ENCODE data around the gene NSMF. TPM values are rescaled to one million over a fixed set of nuclear protein-coding genes. Genes with fewer than 3 reads are reported as not detected.
"Not testable (repeated sequence)": the region's sequence is repeated elsewhere in the genome, so short reads cannot be mapped to it uniquely, and the experiment has no call there.

The NSMF gene
- total RNA-seq, 1 donor from 2014 or later, result 51.5 TPM

DNA sequence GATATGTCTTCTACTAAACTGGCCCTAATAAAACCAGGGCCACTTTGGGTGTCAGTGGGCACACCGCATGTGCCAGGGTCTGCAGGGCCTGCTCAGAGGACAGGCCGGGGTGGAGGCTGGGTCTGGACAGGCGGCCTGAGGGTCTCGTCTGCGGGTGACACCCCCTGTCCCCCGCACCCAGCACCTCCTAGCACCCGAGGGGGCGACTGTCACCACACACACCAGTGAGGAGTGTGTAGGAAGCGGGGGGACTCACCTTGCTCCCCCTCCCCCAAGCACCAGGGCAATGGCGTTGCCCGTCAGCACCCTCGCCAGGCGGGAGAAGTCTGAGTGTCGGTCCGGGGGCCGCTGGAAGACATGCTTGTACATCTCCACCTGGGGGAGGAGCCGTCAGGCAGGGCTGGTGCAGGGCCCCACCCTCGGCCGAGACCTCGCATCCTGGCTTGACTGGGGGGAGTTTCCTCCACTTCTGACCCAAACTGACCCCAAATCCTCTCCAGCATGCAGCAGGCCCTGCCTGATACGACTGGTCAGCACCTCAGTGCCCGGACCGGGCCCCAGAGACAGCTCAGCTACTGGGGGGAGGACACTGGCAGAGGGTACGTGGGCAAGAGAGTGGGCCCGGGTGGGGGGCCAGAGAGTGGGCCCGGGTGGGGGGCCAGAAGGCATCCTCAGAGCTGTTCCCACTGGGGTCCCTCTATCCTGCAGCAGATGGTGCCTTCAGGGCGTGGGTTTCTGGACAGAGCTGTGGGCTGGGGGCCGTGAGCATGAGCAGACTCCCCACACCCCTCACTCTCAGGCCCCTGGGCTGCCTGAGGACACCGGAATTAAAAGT is 18.9 kb upstream of the NSMF start:
- intact Hi-C loops (cut with micrococcal nuclease), result no loop called here

DNA sequence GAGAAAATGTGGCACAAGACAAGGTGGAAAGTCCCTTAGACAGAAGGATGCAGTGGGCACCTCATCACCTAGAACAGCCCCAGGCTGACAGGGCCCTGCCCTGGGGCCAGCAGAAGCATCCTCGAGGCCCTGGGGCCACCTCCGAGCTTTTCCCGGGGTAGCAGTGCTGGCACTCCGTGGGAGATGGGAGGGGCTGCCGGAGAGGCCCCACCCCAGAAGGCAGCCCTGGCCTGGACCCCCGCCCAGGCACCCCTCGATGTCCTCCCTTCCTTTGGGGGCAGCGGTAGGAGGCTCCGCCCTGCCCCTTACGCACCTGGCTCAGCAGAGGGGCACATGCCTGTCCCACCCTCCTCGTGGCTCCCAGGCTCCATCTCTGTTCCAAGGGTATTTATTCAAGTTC is 17.7 kb upstream of the NSMF start:
- intact Hi-C loops (cut with micrococcal nuclease), result no loop called here

DNA sequence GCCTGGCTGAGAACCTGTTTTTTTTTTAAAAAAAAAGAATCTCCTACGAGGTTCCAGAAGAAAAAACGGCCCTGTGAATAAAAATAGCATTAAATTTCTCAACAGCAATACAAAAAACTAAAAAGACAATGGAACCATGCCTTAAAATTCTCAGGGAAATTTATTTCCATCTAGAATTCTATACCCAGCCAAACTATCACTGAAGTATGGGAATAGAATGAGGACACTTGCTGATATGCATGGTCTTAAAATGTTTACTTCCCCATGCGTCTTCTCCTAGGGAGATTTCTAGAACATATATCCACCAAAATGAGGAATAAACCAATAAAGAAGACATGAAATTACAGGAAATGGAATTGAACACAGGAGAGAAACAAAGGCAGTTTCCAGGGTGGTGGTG is 16.5 kb upstream of the NSMF start:
- intact Hi-C loops (cut with micrococcal nuclease), result no loop called here

DNA sequence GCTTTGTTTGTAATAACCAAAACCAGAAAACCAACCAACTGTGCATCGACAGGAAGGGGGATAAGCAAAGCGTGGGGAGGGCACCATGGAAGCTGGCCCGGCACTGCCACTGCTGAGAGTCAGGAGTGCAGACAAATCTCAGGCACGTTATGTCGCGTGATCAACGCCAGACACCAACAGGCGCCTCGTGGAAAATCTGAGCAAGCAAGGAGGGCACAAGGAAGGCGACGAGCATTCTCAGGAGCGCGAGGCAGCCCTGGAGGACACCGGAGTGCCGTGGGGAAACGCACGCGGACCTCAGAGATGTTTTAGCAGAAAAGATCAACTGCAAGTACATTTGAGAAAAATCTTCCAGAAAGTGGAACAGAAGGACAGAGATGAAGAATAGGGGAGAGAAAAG is 15.1 kb upstream of the NSMF start:
- intact Hi-C loops (cut with micrococcal nuclease), result no loop called here

DNA sequence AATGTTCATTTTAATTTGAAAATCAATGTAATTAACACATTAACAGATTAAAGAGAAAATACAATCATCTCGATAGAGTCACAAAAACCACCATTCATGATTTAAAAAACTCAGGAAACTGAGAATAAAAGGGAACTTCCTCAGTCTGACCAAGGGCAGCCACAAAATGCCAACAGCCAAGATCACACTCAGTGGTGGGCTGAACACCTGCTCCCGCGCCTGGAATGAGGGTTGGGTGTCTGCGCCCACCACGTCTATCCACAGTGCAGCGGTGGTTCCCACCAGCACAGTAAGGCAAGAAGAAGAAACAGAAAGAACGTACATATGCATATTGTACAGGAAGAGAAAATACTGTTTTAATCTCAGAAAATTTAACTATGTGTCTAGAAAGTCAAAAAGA is 11.7 kb upstream of the NSMF start:
- intact Hi-C loops (cut with micrococcal nuclease), result no loop called here

DNA sequence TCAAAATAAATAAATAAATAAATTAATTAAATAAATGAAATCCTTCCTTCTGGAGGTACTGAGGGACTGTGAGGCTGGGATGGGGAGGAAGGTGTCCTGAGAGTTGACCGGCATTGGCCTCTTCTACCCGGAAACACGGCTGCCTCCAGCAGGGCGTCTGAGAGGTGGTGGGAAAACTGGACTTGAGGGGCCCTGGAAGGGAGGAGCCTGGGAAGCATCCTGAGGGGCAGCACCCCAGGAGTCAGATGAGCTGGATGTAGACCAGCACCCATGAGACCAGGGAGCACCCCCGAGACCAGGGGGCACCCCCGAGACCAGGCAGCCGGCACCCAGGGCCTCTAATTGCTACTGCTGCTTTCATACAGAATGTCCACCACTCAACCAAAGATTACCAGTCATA is 8.8 kb upstream of the NSMF start:
- intact Hi-C loops (cut with micrococcal nuclease), result no loop called here

DNA sequence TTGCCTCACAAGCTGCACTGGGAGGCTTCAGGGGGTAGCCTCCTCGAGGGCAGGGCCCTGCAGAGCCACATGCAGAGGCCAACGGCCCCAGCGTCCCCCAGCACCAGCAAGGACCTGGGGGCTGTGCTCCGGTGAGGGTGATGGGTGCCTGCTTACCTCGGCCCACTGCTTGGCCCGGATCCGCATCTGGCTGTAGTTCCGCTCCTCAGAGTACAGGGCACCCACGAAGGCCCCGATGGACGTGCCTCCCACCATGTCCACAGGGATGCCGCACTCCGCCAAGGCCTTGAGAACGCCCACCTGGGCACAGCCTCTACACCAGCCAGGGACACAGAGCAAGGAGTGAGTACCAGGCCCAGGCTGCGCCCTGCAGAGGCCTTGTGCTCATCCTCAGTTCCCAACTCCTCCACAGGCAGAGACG is 8.0 kb upstream of the NSMF start:
- intact Hi-C loops (cut with micrococcal nuclease), result no loop called here

DNA sequence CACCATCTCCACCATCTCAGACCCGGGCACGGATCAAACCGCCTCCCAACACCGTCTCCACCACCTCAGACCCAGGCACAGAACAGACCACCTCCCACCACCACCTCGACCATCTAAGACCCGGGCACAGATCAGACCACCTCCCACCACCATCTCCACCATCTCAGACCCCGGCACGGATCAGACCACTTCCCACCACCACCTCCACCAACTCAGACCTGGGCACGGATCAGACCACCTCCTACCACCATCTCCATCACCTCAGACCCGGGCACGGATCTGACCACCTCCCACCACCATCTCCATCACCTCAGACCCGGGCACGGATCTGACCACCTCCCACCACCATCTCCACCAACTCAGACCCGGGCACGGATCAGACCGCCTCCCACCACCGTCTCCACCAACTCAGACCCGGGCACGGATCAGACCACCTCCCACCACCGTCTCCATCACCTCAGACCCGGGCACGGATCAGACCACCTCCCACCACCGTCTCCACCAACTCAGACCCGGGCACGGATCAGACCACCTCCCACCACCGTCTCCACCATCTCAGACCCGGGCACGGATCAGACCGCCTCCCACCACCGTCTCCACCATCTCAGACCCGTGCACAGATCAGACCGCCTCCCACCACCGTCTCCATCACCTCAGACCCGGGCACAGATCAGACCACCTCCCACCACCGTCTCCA is 7.4 kb upstream of the NSMF start:
- intact Hi-C loops (cut with micrococcal nuclease), result not testable (repeated sequence)

DNA sequence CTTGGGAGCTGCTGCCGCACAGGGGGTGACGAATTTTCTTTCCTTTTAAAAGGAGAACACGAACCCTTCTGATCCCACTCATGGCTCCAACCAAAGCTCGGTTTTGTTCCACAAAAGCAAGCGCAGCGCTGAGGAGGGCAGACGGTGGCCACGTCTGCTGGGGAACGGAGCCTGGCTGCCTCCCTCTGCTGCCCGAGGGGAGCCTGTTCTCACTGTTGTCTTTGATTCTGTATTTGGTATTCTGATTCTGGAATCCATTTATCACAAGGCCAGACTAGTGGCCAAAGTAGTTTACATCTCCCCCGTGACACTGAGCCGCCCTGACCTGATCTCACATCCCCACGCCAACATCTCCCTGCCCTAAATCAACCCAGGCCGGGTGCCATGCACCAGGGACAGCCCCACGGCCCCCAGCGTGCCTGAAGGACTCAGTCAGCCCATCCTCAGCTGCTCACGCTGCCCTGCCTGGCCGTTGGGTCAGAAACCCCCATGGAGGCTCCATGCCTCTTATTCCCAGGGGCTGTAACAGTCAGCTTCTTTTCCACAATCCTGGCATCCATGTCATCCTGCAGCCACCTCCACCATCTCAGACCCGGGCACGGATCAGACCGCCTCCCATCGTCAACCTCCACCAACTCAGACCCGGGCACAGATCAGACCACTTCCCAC is 6.7 kb upstream of the NSMF start:
- intact Hi-C loops (cut with micrococcal nuclease), result no loop called here

DNA sequence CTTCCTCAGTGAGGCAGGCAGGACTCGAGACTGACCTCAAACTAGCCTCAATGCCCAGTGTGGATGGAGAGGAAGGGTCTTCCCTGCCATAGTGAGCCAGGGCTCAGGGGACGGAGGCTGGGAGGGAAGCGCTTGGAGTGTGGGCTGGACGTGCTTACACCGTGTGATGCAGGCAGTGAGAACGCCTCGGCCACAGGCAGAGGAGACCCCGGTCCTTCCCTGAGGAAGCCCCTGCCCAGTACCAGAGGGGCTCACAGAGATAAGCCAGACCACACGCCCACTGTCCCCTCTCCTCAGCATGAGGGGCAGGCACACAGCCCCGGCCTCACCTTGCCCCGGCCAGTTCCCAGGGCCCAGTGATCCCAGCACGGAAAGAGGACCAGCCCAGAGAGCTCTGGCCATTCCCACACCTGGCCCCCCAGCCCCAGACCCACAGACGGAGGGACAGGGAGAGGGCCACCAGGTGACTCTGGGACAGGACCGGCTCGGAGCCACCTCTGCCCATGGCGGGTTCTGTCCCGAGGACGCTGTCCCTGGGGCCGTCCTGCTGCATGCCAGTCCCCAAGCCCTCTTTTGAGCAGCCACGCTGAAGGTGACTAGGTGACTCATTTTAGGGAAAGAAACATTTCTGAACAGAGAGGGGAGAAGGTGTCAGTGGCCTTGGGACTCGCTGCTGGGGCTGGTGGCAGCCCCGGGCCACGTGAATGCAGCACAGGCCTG is 6.0 kb upstream of the NSMF start:
- intact Hi-C loops (cut with micrococcal nuclease), result loop anchor here (5.0 kb wide), 1 partner anchor 313 kb away; no protein-coding TSS in a partner anchor

DNA sequence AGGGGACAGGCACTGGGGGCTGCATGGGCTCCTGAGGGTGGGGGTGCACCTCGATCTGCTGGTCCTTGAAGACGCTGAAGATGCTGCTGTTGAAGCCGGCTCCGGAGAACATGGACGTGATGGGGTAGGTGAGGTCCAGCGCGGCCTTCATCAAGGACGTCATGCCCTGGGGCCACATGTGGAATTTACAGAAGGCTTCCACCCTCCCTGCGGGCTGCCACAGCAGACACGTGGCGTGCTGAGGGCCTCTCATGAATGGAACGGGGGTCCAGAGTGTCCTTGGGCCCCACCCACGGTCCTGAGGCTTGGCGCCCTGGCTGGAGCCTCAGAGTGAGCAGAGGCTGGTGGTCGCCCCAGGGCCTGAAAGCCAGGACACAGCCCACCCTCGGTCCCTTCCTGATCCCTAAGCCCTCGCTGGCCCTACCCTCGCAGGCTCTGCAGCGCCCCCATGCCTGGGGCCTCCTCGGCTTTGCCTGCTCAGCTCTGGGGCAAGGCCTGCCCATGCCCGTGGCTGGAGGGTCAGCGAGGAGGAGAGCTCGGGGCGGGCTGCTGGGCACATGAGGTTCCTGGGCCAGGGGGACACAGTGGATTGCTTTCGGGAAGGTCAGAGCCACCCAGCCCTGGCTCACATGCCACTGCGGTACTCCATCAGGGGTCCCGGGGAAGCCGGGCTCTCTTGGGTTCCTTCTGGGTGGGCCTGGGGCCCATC is 5.3 kb upstream of the NSMF start:
- intact Hi-C loops (cut with micrococcal nuclease), result loop anchor here (5.0 kb wide), 1 partner anchor 312 kb away; no protein-coding TSS in a partner anchor

DNA sequence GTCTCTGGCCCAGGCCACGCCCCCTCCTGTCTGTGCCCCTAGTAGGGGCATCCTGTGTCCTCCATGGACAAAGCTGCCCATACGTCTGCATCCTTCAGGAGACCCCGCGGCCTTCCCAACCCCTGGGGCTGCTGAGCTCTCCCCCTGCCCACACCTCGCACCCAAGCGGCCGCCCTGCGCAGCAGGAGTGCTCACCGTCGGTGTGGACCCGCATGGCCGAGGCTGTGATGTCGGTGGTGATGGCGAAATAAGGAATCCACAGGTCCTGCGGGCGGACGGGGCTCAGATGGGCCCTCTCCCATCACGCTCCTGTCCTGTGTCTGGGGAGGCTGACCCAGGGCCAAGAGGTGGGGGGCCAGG is 4.8 kb upstream of the NSMF start:
- intact Hi-C loops (cut with micrococcal nuclease), result loop anchor here (5.0 kb wide), 1 partner anchor 312 kb away; no protein-coding TSS in a partner anchor

DNA sequence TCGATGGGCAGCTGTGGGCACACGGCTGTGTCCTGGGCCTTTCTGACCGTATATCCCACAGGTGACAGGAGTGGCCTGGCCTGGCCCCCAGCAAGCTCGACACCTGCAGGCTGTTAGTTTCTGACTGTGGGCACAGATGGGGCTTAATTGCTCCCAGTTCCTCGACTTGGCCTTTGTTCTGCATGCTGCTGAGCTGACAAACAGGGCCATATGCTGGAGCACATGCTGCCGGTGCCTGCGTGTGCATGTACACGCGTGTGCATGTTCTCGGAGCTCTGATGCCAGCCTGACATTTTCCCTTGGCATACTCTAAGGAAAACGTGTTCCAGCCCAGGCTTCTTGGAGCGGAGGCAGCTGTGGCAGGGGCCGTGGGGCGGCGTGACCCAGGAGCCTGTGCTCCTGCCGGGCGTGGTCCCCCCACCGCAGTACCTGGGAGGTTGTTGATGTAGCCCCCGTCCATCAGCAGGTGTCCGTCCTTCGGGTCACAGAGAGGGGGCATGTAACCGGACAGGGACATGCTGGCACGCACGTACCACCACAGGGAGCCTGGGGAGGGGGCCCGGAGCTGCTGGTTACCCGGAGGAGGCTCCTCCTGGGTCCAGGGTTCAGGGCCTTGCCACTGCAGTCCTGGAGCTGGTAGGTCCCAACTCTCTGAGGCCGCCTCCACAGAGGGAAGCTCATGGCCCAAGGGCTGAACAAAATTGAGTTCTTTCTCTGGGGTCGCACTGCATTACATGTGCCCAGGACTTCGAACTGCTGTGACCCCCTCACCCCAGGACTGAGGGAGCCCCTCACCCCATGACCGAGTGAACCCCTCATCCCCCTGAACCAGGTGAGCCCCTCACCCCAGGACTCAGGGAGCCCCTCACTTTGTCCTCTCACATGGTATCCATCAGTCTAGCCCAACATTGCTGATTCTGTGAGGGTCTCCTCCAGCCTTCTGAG is 4.1 kb upstream of the NSMF start:
- intact Hi-C loops (cut with micrococcal nuclease), result loop anchor here (5.0 kb wide), 1 partner anchor 311 kb away; no protein-coding TSS in a partner anchor

DNA sequence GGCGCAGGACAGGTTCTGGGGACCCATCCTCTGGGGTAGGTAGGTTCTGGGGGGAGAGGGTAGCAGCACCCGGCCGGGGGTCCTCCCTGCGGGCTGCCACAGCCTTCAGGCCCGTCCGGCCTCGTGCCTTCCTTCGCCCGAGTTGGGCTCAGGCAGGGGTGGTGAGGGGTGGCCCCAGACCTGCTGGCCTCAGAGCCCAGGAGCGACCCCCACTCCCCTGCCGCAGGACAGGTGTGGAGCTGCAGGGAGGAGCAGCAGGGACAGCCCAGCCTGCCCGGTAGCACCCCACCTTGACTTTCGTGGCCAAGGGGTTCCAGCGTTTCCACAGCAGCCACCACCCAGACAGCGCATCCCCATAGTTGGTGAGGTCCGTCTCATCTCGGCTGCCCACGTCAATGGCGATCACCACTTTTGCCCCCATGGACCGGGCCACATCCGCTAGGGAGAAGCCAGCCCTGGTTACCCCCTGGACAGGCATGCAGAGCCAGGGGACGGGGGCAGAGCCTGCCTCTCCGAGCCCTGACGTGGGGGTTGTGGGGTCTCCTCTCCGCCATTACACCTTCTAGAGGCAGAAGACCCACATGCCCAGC is 3.4 kb upstream of the NSMF start:
- intact Hi-C loops (cut with micrococcal nuclease), result loop anchor here (5.0 kb wide), 1 partner anchor 310 kb away; no protein-coding TSS in a partner anchor

DNA sequence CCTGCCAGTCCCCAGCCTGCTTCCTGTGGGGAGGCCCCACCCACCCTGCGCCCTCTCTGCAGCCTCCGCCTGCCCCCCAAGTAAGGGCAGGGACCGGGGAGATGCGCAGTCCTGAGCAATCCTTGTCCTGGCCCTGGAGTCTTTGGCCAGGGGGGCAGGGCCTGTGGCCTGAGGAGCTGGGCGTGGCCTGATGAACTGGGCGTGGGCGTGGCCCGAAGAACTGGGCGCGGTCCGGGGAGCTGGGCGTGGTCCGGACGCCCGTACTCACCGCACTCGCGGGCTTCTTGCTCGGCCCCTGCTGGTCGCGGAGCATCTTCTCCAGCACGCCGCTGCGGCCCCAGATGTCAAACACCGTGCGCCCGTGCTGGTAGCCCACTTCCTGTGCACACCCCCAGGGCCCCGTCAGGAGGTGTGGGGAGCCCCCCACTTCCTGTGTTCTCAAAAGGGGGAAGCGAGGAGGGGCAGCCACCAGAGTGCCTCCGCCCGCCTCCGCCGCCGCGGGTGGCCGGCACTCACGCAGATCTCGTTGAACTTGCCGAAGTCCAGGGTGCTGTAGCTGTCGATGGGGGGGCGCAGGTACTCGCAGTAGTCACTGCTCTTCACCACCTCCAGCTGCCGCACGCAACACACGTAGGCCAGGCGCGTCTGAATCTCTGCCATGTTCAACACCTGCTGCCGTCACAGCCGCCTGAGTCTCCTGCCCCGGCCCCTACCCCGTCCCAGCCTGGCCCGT is 2.7 kb upstream of the NSMF start:
- intact Hi-C loops (cut with micrococcal nuclease), result loop anchor here (2.0 to 5.0 kb wide), 2 partner anchors 39 to 310 kb away; partner anchors contain the start of genes EXD3 and NOXA1

DNA sequence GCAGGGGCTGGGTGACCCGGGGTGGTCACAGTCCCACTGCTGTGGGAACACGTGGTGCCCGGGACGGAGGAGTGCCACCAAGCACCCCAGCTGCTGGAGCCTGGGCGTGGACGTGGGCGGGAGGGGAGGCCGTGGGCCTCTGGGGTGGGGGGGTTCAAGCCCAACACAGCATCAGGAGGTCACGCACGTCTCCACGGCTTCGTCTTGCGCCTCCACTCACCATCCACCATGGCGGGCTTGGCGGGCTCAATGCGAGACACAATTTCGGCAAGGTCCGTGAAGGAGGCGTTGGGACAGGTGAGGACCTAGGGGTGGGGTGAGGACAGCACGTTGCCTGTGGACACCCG is 2.2 kb upstream of the NSMF start:
- intact Hi-C loops (cut with micrococcal nuclease), result loop anchor here (2.0 to 5.0 kb wide), 2 partner anchors 38 to 309 kb away; partner anchors contain the start of genes EXD3 and NOXA1

DNA sequence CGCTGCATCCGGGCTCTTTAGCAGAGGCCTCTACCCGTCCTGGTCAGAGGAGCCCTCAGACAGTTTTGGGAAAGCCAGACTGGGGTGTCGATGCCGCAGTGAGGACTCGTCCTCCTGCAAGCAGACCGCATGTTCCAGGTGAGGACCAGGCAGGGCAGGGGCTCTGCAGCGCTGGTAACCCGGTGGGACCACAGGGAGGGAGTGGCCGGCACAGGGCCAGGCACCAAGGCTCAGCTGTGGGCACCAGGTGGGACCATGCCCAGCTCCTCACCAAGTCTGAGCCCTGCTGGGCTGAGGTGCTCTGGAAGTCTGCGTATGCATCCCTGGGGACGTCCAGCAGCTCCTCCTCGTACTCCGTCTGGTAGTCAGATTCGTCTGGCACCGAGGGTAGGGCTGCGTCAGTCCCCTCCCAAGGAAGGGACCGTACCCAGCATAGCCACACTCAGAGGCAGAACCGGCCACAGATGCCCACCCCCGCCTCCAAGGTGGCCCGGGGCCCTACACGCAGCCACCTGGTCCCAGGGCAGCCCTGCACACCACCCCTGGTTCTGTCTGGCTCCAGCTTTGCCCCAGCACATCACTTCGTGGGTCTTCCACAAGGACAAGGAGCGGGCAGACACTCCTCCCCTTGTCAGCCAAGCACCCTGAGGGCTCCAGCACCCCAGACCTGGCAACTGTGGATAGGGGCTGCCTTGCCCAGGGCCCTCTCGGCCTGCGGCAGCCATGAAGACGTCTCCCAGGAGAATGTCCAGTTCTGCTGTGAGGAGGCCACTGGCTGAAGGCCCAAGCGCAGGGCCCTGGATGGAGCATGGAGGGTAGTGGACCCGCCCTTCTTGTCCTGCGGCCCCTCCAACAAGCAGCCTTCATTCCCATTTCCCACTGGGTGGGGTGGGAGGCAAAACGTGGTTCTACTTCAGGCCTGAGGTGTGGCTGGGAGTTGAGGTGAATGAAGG is 1.5 kb upstream of the NSMF start:
- intact Hi-C loops (cut with micrococcal nuclease), result loop anchor here (2.0 to 5.0 kb wide), 2 partner anchors 38 to 308 kb away; partner anchors contain the start of genes EXD3 and NOXA1

Measured in T-helper 2 cell treated with Interferon-gamma antibody and Interleukin-4, amounts not matched to agents 100 ng/mL and 5 ng/mL, for 36 hours (primary cell).